Brain microvascular endothelial cell (primary cell): ENCODE data around the gene GART.

Experiments
- DNase-seq: peaks from one replicate; pipeline ENCODE4 v3.0.0-alpha.2; 2020
- H3K27ac ChIP-seq: fragments of 250-450 bp; sonication (Bioruptor Pico); 2 replicates; pipeline ENCODE4 v1.5.1; 2020; ENCODE audit warnings: mild to moderate bottlenecking, moderate library complexity
- H3K27me3 ChIP-seq: fragments of 250-450 bp; sonication (Bioruptor Pico); replicated peaks from 2 replicates; pipeline ENCODE4 v1.5.1; 2020; ENCODE audit warnings: mild to moderate bottlenecking
- H3K36me3 ChIP-seq: fragments of 250-450 bp; sonication (Bioruptor Pico); replicated peaks from 2 replicates; pipeline ENCODE4 v1.5.1; 2020; ENCODE audit warnings: mild to moderate bottlenecking
- H3K4me3 ChIP-seq: 2 replicates; pipeline ENCODE4 v1.5.1; 2011; ENCODE audit warnings: low read depth, mild to moderate bottlenecking, control low read depth, low read length, moderate library complexity
- in situ Hi-C: cut with HindIII; loops from 2 replicates; pipeline ENCODE4 v1.10.0; 2017; ENCODE audit warnings: low sequenced_read_pairs, low pct_ligation_motif_present
- TF ChIP-seq, protein P1 (sequence below): IDR thresholded peaks from 2 replicates; pipeline ENCODE4 v1.5.1; 2011; ENCODE audit warnings: low read depth, mild to moderate bottlenecking, moderate library complexity, low read length, control low read depth, inconsistent platforms; ENCODE audit errors: missing control alignments

GART gene

DNA sequence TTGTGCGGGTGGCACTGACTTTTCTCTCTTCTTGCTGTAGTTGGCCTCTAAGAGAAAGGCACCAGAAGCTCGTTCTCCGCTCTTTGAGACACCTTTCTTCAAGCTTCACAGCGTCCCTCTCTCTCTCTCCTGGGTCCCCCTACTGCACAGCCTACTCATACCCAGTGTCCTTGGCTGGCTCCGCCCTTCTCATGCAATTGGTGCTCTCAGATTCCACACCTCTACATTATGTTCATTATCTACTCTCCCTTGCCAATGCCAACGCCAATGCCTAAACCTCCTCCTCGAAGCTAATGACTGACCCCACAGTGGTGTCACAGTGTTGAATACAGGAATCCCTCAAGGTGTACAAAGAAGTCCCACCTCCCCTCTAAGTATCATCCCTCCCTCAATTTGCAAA is 45.6 kb downstream of the GART start:
- Histone ChIP-seq H3K36me3 (no peaks in the 10 kb centered on the region), H3K27me3 (no peaks in the 10 kb centered on the region), H3K4me3 (no peak overlapping the region), H3K27ac (no peak overlapping the region)
- TF ChIP-seq, protein P1, sequence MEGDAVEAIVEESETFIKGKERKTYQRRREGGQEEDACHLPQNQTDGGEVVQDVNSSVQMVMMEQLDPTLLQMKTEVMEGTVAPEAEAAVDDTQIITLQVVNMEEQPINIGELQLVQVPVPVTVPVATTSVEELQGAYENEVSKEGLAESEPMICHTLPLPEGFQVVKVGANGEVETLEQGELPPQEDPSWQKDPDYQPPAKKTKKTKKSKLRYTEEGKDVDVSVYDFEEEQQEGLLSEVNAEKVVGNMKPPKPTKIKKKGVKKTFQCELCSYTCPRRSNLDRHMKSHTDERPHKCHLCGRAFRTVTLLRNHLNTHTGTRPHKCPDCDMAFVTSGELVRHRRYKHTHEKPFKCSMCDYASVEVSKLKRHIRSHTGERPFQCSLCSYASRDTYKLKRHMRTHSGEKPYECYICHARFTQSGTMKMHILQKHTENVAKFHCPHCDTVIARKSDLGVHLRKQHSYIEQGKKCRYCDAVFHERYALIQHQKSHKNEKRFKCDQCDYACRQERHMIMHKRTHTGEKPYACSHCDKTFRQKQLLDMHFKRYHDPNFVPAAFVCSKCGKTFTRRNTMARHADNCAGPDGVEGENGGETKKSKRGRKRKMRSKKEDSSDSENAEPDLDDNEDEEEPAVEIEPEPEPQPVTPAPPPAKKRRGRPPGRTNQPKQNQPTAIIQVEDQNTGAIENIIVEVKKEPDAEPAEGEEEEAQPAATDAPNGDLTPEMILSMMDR: no peak
- in situ Hi-C loops: no loop called here
- DNase-seq: no peak

DNA sequence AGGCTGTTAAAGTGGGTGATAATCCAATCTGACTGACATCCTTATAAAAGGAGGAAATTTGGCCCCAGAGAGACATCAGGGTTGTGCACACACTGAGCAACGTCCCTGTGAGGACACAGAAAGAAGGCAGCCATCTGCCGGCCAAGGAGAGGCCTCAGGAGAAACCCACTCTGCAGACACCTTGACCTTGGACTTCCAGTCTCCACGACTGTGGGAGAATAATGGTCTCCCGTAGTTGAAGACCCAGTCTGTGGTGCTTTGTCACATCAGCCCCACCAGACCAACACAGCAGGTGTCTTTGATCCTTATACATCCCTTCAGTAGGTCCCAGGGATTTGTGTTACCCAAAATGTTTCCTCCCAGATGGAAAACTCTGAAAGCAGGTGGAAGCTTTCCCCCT is 46.2 kb downstream of the GART start:
- Histone ChIP-seq H3K4me3 (no peak overlapping the region), H3K27me3 (no peaks in the 10 kb centered on the region), H3K36me3 (no peaks in the 10 kb centered on the region), H3K27ac (no peak overlapping the region)
- DNase-seq: no peak
- TF ChIP-seq, protein P1: no peak
- in situ Hi-C loops: no loop called here

DNA sequence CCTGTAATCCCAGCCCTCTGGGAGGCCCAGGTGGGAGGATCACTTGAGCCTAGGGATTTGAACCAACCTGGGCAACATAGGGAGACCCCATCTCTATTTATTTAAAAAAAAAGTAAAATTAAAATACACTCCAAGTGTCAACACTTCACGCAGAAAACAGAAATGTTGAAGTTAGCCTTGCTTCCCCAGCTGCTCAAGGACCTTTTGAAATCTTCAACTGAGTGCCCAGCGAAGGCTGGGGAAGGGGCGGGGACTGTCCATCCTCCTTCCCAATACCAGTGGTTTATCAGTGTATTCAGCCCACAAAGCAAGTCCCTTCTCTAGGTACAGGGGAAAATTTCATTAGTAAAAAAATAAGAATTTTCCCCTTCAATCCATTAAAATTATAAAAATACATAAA is 48.2 kb downstream of the GART start:
- H3K27ac ChIP-seq: no peak overlapping the region
- no peak overlapping the region for H3K4me3 ChIP-seq
- no peak for DNase-seq
- H3K27me3 ChIP-seq: no peaks in the 10 kb centered on the region
- TF ChIP-seq, protein P1: no peak
- no peaks in the 10 kb centered on the region for H3K36me3 ChIP-seq
- in situ Hi-C loops: no loop called here

DNA sequence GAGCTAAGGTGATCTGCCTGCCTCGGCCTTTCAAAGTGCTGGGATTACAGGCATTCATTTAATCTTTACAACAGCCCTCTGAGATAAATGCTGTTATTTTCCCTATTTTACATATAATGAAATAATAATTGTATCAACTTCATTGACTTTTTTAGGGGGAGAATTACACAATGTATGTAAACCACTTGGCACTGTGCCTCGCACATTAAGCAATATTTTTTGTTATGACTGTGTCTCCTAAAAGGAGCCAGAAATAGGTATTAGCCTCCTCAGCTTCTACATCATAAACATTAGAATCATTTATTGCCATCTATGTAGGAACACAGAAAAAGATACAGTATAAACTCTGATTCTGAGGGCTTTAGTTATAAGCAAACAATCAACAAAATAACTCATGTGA is 49.3 kb downstream of the GART start:
- H3K36me3 ChIP-seq: no peaks in the 10 kb centered on the region
- TF ChIP-seq, protein P1: no peak
- H3K27me3 ChIP-seq: no peaks in the 10 kb centered on the region
- peak; percentile 19 for DNase-seq
- H3K27ac ChIP-seq: no peak overlapping the region
- in situ Hi-C loops: no loop called here
- no peak overlapping the region for H3K4me3 ChIP-seq

DNA sequence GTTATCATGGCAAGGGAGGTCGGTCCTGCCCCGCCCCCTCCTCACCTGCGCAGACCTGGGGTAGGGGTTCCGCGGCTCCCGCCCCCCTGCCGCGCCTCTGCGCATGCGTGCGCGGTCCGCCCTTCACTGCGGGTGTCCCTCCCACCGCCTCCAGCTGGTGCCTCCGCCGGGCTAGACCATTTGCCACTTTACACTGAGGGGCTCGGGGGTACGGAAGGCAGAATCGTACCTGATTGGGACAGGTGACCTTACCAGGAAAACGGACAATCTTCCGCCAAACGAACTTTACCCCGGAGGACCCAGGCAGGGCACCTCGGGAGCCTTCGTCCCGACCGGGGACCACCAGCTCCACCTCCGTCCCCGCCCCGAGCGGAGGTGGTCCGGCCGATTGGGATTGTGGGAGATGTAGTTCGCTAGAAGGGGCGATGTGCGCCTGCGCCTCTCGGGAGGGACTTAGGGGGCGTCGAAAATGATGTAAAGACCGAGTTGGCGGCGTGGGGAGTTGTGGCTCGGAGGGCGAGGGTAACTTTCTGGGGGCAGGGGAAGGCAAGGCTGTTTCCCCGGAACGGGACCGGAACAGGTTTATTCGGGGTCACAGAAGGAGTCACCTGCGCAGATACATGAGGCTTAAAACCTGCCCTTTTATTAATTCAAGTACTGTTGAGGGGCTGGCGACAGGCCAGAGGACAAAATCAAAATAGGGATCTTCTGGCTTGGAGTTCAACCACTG is 50.4 kb downstream of the GART start, which contains the start of gene DNAJC28:
DNAJC28 (minus strand) TSS at position 344 of the 730 bp plus-strand sequence. CDS start 2,323 bp downstream, outside the sequence.
- peak; percentile 89 for DNase-seq
- Histone ChIP-seq H3K4me3 (peak within 1 kb of the TSS; percentile 90), H3K36me3 (no peaks in the 10 kb centered on the region), H3K27me3 (no peaks in the 10 kb centered on the region), H3K27ac (peak within 1 kb of the TSS; percentile 77)
- in situ Hi-C loops: no loop called here
- TF ChIP-seq, protein P1: no peak

DNA sequence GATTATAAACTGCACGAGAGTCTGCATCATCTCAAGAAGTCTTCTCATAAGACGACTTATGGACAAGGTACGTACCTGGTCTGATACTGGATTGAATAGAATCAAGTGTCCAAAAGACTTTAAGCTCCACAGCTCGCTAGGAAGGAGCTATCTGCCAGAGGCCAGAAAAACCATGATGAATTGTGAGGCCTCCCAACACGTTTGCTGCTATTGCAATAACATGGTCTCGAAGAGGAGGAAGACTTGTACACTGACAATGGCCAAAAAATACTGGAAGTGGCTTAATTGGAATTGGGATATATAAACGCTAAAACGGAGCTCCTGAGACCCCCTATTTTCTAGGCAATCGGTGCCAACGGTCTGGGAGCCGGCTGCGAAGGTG is 50.9 kb downstream of the GART start:
- in situ Hi-C loops: no loop called here
- Histone ChIP-seq H3K27ac (peak overlapping the region; percentile 77), H3K4me3 (peak overlapping the region; percentile 90), H3K27me3 (no peaks in the 10 kb centered on the region), H3K36me3 (no peaks in the 10 kb centered on the region)
- DNase-seq: no peak
- TF ChIP-seq, protein P1: no peak
